ENCODE data around the gene OR5K3.
A peak's percentile ranks its signal among the peaks of the same experiment; 100 is the strongest.

The OR5K3 gene

GRCh38 chr3:98359250-98359649 is 31.2 kb upstream of the OR5K3 start:
- no peaks in the 10 kb centered on the region for H3K27me3 ChIP-seq (replicated peaks; ENCODE audit: control insufficient read depth, insufficient read depth, low read length)
- H3K36me3 ChIP-seq (ENCODE audit: control insufficient read depth, insufficient read depth, low read length), result no peaks in the 10 kb centered on the region
- no peak for TF ChIP-seq CTCF (IDR thresholded peaks at IDR 0.05; ENCODE audit: insufficient read depth, low read length, poor library complexity, severe bottlenecking)
- DNase-seq (ENCODE audit: extremely low read depth, insufficient read length), result no peak
- H3K4me3 ChIP-seq (replicated peaks; ENCODE audit: low read depth, low read length), result no peak overlapping the region

DNA sequence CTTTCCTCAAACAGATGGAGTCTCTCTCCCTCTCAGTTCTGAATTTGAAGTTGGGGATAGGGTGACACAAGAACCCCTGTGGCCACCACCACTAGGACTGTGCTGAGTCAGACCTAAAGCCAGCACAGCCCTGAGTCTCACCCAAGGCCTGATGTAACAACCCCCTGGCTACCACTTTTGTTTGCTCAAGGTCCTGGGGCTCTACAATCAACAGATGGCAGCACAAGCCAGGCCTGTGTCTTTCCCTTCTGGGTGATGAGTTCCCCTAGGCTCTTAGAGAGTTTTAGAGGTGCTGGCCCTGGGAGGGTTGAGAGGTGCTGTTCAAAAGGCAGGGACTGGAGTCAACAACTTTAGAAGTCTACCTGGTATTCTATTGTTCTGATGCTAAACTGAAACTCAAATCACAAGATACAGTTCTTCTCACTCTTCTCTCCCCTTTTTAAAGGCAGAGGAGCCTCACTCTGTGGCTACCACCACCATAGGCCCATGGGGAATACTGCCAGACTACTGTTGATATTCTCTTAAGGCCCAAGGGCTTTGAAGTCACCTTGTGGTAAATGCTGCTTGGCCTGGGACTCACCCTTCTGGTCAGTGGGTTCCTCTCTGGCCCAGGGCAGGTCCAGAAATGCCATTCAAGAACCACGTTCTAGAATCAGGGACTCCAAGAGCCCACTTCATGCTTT is 30.3 kb upstream of the OR5K3 start:
- DNase-seq (ENCODE audit: extremely low read depth, insufficient read length), result peak; percentile 62
- Histone ChIP-seq H3K36me3 (ENCODE audit: control insufficient read depth, insufficient read depth, low read length) (no peaks in the 10 kb centered on the region), H3K4me3 (replicated peaks; ENCODE audit: low read depth, low read length) (no peak overlapping the region), H3K27me3 (replicated peaks; ENCODE audit: control insufficient read depth, insufficient read depth, low read length) (no peaks in the 10 kb centered on the region)
- TF ChIP-seq CTCF (IDR thresholded peaks at IDR 0.05; ENCODE audit: insufficient read depth, low read length, poor library complexity, severe bottlenecking), result peak; percentile 72

GRCh38 chr3:98360681-98361080 is 29.8 kb upstream of the OR5K3 start:
- no peak for DNase-seq (ENCODE audit: extremely low read depth, insufficient read length)
- TF ChIP-seq CTCF (IDR thresholded peaks at IDR 0.05; ENCODE audit: insufficient read depth, low read length, poor library complexity, severe bottlenecking), result no peak
- no peaks in the 10 kb centered on the region for H3K27me3 ChIP-seq (replicated peaks; ENCODE audit: control insufficient read depth, insufficient read depth, low read length)
- no peaks in the 10 kb centered on the region for H3K36me3 ChIP-seq (ENCODE audit: control insufficient read depth, insufficient read depth, low read length)
- no peak overlapping the region for H3K4me3 ChIP-seq (replicated peaks; ENCODE audit: low read depth, low read length)

DNA sequence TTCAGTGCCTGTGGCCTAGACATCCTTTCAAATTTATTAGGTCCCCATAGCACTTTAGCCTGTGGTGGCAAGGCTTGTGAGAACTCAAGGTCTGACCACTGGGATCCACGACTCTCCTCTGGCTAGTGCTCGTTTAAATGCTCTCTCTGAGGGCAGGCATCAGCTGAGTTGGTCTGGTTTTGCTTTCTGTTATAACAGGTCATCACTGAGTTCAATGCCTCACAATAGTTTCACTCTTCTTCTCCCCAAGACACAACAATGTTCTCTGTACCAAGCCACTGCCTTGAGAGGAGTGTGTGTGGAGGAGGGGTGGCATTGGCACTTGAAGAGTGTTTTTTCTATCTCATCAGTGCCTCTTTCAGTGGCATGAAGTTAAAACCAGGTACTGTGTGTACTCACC is 29.2 kb upstream of the OR5K3 start:
- TF ChIP-seq CTCF (IDR thresholded peaks at IDR 0.05; ENCODE audit: insufficient read depth, low read length, poor library complexity, severe bottlenecking), result no peak
- H3K36me3 ChIP-seq (ENCODE audit: control insufficient read depth, insufficient read depth, low read length), result no peaks in the 10 kb centered on the region
- DNase-seq (ENCODE audit: extremely low read depth, insufficient read length), result peak; percentile 2
- H3K27me3 ChIP-seq (replicated peaks; ENCODE audit: control insufficient read depth, insufficient read depth, low read length), result no peaks in the 10 kb centered on the region
- H3K4me3 ChIP-seq (replicated peaks; ENCODE audit: low read depth, low read length), result no peak overlapping the region

GRCh38 chr3:98367464-98368246 is 22.8 kb upstream of the OR5K3 start:
- H3K4me3 ChIP-seq (replicated peaks; ENCODE audit: low read depth, low read length), result no peak overlapping the region
- H3K36me3 ChIP-seq (ENCODE audit: control insufficient read depth, insufficient read depth, low read length), result no peaks in the 10 kb centered on the region
- no peaks in the 10 kb centered on the region for H3K27me3 ChIP-seq (replicated peaks; ENCODE audit: control insufficient read depth, insufficient read depth, low read length)
- no peak for TF ChIP-seq CTCF (IDR thresholded peaks at IDR 0.05; ENCODE audit: insufficient read depth, low read length, poor library complexity, severe bottlenecking)
- no peak for DNase-seq (ENCODE audit: extremely low read depth, insufficient read length)
